Immature natural killer cell (primary cell): ENCODE results near the gene TRIM8. TPM values are rescaled to one million over a fixed set of nuclear protein-coding genes. Genes with fewer than 3 reads are reported as not detected.

Experiments used
- DNase-seq, 3 donors: peaks; one replicate each; pipeline ENCODE4 v3.0.0; 2022; ENCODE audit warnings: mixed read lengths in 1 of 3
- H3K27ac Mint-ChIP-seq, 6 donors: one replicate each; pipeline ENCODE4 v1.8.0; 2020; ENCODE audit warnings: mixed read lengths in 6 of 6, mild to moderate bottlenecking in 5 of 6, inconsistent platforms in 4 of 6, moderate library complexity in 3 of 6
- H3K27me3 Mint-ChIP-seq, 3 donors: one replicate each; pipeline ENCODE4 v1.8.0; 2020 to 2021; ENCODE audit warnings: low read depth in 3 of 3, mild to moderate bottlenecking in 3 of 3, mixed read lengths in 3 of 3, moderate library complexity in 3 of 3, inconsistent platforms in 1 of 3
- H3K36me3 Mint-ChIP-seq, 3 donors: one replicate each; pipeline ENCODE4 v1.8.0; 2020; ENCODE audit warnings: mixed read lengths in 3 of 3, inconsistent platforms in 2 of 3, mild to moderate bottlenecking in 2 of 3
- H3K4me1 Mint-ChIP-seq, 2 donors: one replicate each; pipeline ENCODE4 v1.8.0; 2020; ENCODE audit warnings: inconsistent platforms in 2 of 2, mild to moderate bottlenecking in 2 of 2, mixed read lengths in 2 of 2, moderate library complexity in 1 of 2
- H3K4me3 Mint-ChIP-seq, 5 donors: one replicate each; pipeline ENCODE4 v1.8.0; 2020; ENCODE audit warnings: mild to moderate bottlenecking in 5 of 5, mixed read lengths in 5 of 5, inconsistent platforms in 3 of 5, moderate library complexity in 3 of 5
- H3K9me3 Mint-ChIP-seq, 6 donors: one replicate each; pipeline ENCODE4 v1.8.0; 2020; ENCODE audit warnings: mild to moderate bottlenecking in 6 of 6, mixed read lengths in 6 of 6, inconsistent platforms in 4 of 6, moderate library complexity in 3 of 6
- polyA plus RNA-seq, 3 donors: library from polyadenylated mRNA; unstranded; fragments of 300-500 nt; fragmentation: Illumina TruSeq; gene quantifications; one replicate each; pipeline ENCODE4 v1.2.3, GENCODE V29; 2021

The TRIM8 gene
- polyA plus RNA-seq, 3 donors from 2014 or later, result 30.5 to 78.8 (median 39.2) TPM

DNA sequence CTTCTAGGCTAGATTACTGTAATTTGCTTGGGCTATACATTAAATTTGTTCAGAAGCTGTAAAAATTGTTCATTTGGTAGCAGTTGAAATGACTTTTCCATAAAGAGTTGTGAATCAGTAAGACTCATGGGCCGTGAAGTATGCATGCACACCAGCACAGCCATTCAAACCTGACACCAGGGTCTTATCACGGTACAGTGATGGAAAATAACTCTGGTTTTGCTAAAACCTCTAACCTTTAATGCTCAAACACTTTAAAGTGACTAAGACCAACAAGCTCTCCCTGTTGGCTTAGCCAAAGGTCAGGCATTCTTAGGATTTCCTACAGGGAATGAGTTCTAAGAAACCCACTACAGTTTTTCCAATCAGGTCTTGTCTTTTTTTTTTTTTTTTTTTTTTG, 58.5 kb downstream of the TRIM8 start:
- Mint-ChIP-seq H3K27ac (no peak overlapping the region), H3K27me3 (no peaks in the 10 kb centered on the region), H3K4me3 (no peak overlapping the region), H3K4me1 (peaks cover 0 to 20% of the 10 kb centered on the region in 2 donors), H3K9me3 (no peaks in the 10 kb centered on the region), H3K36me3 (peaks cover 18 to 20% (median 19%) of the 10 kb centered on the region in 3 donors)
- DNase-seq, result no peak

DNA sequence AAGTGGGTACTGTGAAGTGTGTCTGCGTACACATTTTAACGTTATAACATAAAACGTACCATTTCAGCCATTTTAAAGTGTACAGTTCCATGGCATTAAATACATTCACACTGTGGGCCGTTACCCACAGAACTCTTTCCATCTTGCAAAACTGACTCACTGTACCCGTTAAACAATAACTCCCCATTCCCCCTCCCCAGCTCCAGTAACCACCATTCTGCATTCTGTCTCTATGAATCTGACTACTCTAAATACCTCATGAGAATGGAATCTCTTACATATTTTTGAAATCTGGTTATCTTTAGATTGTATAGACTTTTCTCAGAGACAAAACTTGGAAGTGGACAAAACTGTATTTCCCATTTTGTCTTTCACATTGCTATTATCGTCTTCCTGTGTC, 60.6 kb downstream of the TRIM8 start:
- Mint-ChIP-seq H3K27ac (peak overlapping the region in 2 of 6 donors; percentile 27 to 45), H3K9me3 (no peaks in the 10 kb centered on the region), H3K4me1 (peaks cover 0 to 20% of the 10 kb centered on the region in 2 donors), H3K27me3 (no peaks in the 10 kb centered on the region), H3K4me3 (no peak overlapping the region), H3K36me3 (peaks cover under 1 to 7% (median 6%) of the 10 kb centered on the region in 3 donors)
- no peak for DNase-seq

DNA sequence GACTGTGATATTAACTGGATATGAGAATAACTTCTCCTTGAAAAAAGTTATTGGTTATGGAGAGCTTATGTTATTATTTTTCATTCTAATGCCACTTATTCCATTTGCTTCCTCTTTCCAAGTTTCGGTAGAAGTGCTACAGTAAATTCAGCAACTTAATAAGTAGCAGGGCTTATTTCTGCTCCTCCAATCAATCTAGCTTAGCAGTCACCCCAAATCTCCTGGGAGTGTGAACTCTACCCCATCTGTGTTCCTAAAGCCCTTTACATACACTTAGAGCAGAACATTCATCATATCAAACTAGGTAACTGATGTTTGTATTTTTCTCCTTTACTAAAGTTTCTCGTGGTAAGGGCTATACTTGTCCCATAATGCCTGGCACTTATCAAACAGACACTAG, 61.3 kb downstream of the TRIM8 start:
- Mint-ChIP-seq H3K4me1 (peaks cover 0 to 21% of the 10 kb centered on the region in 2 donors), H3K36me3 (peaks cover 0 to 7% (median 6%) of the 10 kb centered on the region in 3 donors), H3K9me3 (no peaks in the 10 kb centered on the region), H3K27me3 (no peaks in the 10 kb centered on the region), H3K4me3 (no peak overlapping the region), H3K27ac (peak overlapping the region in 1 of 6 donors; percentile 45)
- DNase-seq, result no peak

Other genes starting within 250 kb of the TRIM8 start
- 10 to 100 TPM in 1 of 3 donors, 1 to 10 TPM in 2; 3.6 to 11.4 (median 5.0) TPM for gene NFKB2, start 248.8 kb upstream of the TRIM8 start, polyA plus RNA-seq
- gene PSD, start 225.7 kb upstream of the TRIM8 start, polyA plus RNA-seq, result 1 to 10 TPM; 1.2 to 2.2 (median 2.0) TPM
- gene FBXL15, start 223.6 kb upstream of the TRIM8 start, polyA plus RNA-seq, result 10 to 100 TPM; 39.5 to 43.9 (median 39.7) TPM
- gene CUEDC2, start 211.9 kb upstream of the TRIM8 start, polyA plus RNA-seq, result 10 to 100 TPM; 61.8 to 65.3 (median 63.3) TPM
- under 1 TPM; 0.32 to 0.67 (median 0.59) TPM for gene C10orf95, start 192.9 kb upstream of the TRIM8 start, polyA plus RNA-seq
- 100 to 1,000 TPM in 2 of 3 donors, 10 to 100 TPM in 1; 91.6 to 125 (median 115) TPM for gene ACTR1A, start 141.8 kb upstream of the TRIM8 start, polyA plus RNA-seq
- 1 to 10 TPM; 1.3 to 6.7 (median 2.1) TPM for gene SUFU, start 140.5 kb upstream of the TRIM8 start, polyA plus RNA-seq
- 1 to 10 TPM; 2.6 to 3.9 (median 3.6) TPM for gene ARL3, start 69.9 kb downstream of the TRIM8 start, polyA plus RNA-seq
- gene SFXN2, start 70.2 kb downstream of the TRIM8 start, polyA plus RNA-seq, result 1 to 10 TPM; 4.9 to 9.6 (median 7.9) TPM
- gene WBP1L, start 99.5 kb downstream of the TRIM8 start, polyA plus RNA-seq, result 10 to 100 TPM; 34.1 to 53.1 (median 35.2) TPM
- under 1 TPM in 1 of 3 donors, not detected in 2; 0.12 TPM for gene CYP17A1, start 192.9 kb downstream of the TRIM8 start, polyA plus RNA-seq
- 10 to 100 TPM; 36.9 to 64.3 (median 51.8) TPM for gene BORCS7, start 209.8 kb downstream of the TRIM8 start, polyA plus RNA-seq
- under 1 TPM in 1 of 3 donors, not detected in 2; 0.30 TPM for gene AS3MT, start 225.0 kb downstream of the TRIM8 start, polyA plus RNA-seq